ENCODE data around the gene RTL10. TPM values are rescaled to one million over a fixed set of nuclear protein-coding genes. Genes with fewer than 3 reads are reported as not detected.

RTL10 gene
- total RNA-seq, 2 donors from 2014 or later: 20.6 to 22.2 TPM

DNA sequence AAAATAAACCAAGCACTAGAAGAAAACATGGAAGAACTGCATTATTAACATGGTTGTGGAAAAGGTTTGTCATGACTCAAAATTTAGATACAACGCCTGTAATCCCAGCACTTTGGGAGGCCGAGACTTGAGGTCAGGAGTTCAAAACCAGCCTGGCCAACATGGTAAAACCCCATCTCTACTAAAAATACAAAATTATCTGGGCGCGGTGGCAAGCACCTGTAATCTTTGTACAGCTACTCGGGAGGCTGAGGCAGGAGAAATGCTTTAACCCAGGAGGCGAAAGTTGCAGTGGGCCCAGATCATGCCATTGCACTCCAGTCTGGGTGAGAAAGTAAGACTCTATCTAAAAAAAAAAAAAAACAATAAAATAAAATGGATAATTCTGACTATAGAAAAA, 23.7 kb downstream of the RTL10 start:
- H3K36me3 ChIP-seq (ENCODE audit: control insufficient read depth, insufficient read depth, low read length): no peaks in the 10 kb centered on the region
- no peak overlapping the region for H3K4me3 ChIP-seq (ENCODE audit: low read length)
- DNase-seq: peak; percentile 12
- no peaks in the 10 kb centered on the region for H3K27me3 Mint-ChIP-seq (ENCODE audit: insufficient read depth)
- no peak overlapping the region for H3K9ac ChIP-seq (ENCODE audit: extremely low read depth, low read length, poor library complexity, severe bottlenecking)
- no peaks in the 10 kb centered on the region for H3K4me1 ChIP-seq (ENCODE audit: control insufficient read depth, insufficient read depth, low read length)
- H3K4me3 Mint-ChIP-seq: no peak overlapping the region
- H3K36me3 Mint-ChIP-seq (ENCODE audit: low read depth): peaks cover 6% of the 10 kb centered on the region
- TF ChIP-seq, protein P1, sequence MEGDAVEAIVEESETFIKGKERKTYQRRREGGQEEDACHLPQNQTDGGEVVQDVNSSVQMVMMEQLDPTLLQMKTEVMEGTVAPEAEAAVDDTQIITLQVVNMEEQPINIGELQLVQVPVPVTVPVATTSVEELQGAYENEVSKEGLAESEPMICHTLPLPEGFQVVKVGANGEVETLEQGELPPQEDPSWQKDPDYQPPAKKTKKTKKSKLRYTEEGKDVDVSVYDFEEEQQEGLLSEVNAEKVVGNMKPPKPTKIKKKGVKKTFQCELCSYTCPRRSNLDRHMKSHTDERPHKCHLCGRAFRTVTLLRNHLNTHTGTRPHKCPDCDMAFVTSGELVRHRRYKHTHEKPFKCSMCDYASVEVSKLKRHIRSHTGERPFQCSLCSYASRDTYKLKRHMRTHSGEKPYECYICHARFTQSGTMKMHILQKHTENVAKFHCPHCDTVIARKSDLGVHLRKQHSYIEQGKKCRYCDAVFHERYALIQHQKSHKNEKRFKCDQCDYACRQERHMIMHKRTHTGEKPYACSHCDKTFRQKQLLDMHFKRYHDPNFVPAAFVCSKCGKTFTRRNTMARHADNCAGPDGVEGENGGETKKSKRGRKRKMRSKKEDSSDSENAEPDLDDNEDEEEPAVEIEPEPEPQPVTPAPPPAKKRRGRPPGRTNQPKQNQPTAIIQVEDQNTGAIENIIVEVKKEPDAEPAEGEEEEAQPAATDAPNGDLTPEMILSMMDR (conservative IDR thresholded peaks at IDR 0.05): no peak
- H3K27ac Mint-ChIP-seq: no peak overlapping the region
- 91 to 98% methylated on average over 5 to 6 of the region's 6 CpGs for WGBS, 2 experiments (ENCODE audit: insufficient coverage in 1 of 2, insufficient read length in 1 of 2)
- no peaks in the 10 kb centered on the region for H3K9me3 Mint-ChIP-seq
- peaks cover 8% of the 10 kb centered on the region for H3K9me3 ChIP-seq (ENCODE audit: control insufficient read depth, low read length)
- no peak overlapping the region for H3K27ac ChIP-seq (ENCODE audit: low read depth, low read length)
- H3K27me3 ChIP-seq (ENCODE audit: control insufficient read depth, insufficient read depth, low read length, poor library complexity, severe bottlenecking): no peaks in the 10 kb centered on the region
- H3K4me1 Mint-ChIP-seq: no peaks in the 10 kb centered on the region

DNA sequence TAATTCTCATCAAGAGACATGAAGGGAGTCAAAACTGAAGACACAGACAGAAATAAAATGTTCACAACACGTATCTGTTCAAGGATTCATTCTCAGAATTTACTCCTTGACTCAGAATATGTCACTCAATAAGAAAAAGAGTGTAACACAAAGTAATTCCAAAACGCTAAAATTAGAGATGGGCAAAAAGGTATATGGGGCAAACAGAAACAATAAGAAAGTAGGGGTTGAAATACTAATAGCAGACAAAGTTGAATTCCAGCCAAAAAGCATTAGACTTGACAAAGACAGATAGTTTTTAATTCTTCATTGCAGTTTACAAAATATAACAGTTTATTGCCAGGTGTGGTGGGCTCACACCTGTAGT, 26.7 kb downstream of the RTL10 start:
- TF ChIP-seq, protein P1 (conservative IDR thresholded peaks at IDR 0.05): no peak
- no peaks in the 10 kb centered on the region for H3K36me3 ChIP-seq (ENCODE audit: control insufficient read depth, insufficient read depth, low read length)
- H3K27me3 ChIP-seq (ENCODE audit: control insufficient read depth, insufficient read depth, low read length, poor library complexity, severe bottlenecking): no peaks in the 10 kb centered on the region
- H3K4me3 Mint-ChIP-seq: no peak overlapping the region
- no peaks in the 10 kb centered on the region for H3K4me1 ChIP-seq (ENCODE audit: control insufficient read depth, insufficient read depth, low read length)
- H3K27ac Mint-ChIP-seq: no peak overlapping the region
- no peak overlapping the region for H3K27ac ChIP-seq (ENCODE audit: low read depth, low read length)
- peaks cover 6% of the 10 kb centered on the region for H3K36me3 Mint-ChIP-seq (ENCODE audit: low read depth)
- no peaks in the 10 kb centered on the region for H3K4me1 Mint-ChIP-seq
- peaks cover 8% of the 10 kb centered on the region for H3K9me3 ChIP-seq (ENCODE audit: control insufficient read depth, low read length)
- 92 to 100% methylated on average over 2 of the region's 2 CpGs for WGBS, 2 experiments (ENCODE audit: insufficient coverage in 1 of 2, insufficient read length in 1 of 2)
- no peak for DNase-seq
- no peaks in the 10 kb centered on the region for H3K27me3 Mint-ChIP-seq (ENCODE audit: insufficient read depth)
- H3K9ac ChIP-seq (ENCODE audit: extremely low read depth, low read length, poor library complexity, severe bottlenecking): no peak overlapping the region
- H3K9me3 Mint-ChIP-seq: no peaks in the 10 kb centered on the region
- no peak overlapping the region for H3K4me3 ChIP-seq (ENCODE audit: low read length)

DNA sequence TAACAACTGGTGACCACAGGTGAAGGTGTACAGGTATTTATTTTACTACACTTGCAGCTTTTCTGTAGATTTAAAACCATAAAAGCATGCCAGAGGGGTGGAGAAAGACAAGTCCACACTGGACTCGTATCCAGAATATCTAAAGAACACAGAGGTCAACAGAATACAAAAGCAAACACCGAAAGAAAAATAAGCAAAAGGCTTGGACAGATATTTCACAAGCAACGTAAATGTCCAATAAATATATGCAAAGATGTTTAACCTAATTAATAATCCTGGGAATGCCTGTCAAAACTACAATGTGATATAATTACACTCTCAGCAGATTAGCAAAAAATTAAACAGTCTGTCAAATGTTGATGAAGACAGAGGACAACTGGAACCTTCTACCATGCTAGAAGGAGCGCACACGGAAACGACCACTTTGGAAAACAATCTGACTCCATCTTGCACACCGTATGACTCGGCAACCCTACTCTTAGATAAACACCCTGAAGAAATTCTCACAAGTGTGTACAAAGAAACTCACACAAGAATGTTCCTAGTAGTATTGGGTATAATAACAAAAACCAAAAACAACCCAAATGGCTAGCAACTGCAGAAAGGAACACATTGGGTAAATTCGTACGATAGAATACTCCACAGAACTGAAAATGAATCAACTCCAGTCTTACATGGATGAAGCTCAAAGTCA, 27.2 kb downstream of the RTL10 start:
- no peak overlapping the region for H3K4me3 Mint-ChIP-seq
- H3K36me3 ChIP-seq (ENCODE audit: control insufficient read depth, insufficient read depth, low read length): no peaks in the 10 kb centered on the region
- H3K36me3 Mint-ChIP-seq (ENCODE audit: low read depth): peaks cover 6% of the 10 kb centered on the region
- H3K27me3 ChIP-seq (ENCODE audit: control insufficient read depth, insufficient read depth, low read length, poor library complexity, severe bottlenecking): no peaks in the 10 kb centered on the region
- H3K27ac ChIP-seq (ENCODE audit: low read depth, low read length): no peak overlapping the region
- H3K9me3 ChIP-seq (ENCODE audit: control insufficient read depth, low read length): peaks cover 8% of the 10 kb centered on the region
- H3K9me3 Mint-ChIP-seq: no peaks in the 10 kb centered on the region
- no peak for DNase-seq
- TF ChIP-seq, protein P1 (conservative IDR thresholded peaks at IDR 0.05): no peak
- no peaks in the 10 kb centered on the region for H3K4me1 Mint-ChIP-seq
- 85 to 100% methylated on average over 4 to 10 of the region's 10 CpGs for WGBS, 2 experiments (ENCODE audit: insufficient coverage in 1 of 2, insufficient read length in 1 of 2)
- no peak overlapping the region for H3K4me3 ChIP-seq (ENCODE audit: low read length)
- no peaks in the 10 kb centered on the region for H3K27me3 Mint-ChIP-seq (ENCODE audit: insufficient read depth)
- no peaks in the 10 kb centered on the region for H3K4me1 ChIP-seq (ENCODE audit: control insufficient read depth, insufficient read depth, low read length)
- no peak overlapping the region for H3K9ac ChIP-seq (ENCODE audit: extremely low read depth, low read length, poor library complexity, severe bottlenecking)
- H3K27ac Mint-ChIP-seq: no peak overlapping the region
